HepG2 (cell line): ENCODE results near the gene ALX3. TPM values are rescaled to one million over a fixed set of nuclear protein-coding genes. Genes with fewer than 3 reads are reported as not detected.

Experiments
- ATAC-seq: fragments of 200-7000 bp; cut with Tn5 transposase; 3 replicates; pipeline ENCODE4 v1.9.1; 2020; ENCODE audit warnings: mild to moderate bottlenecking, moderate library complexity
- BruUV-seq: library from RNA; stranded (reverse); fragments of 400-500 nt; replicated peaks from 2 replicates; lab custom pipeline; 2021; lab: Mats Ljungman, UMichigan
- CTCF ChIA-PET: fragments of 300-600 bp; formaldehyde crosslinking; extraction: SDS; loops from one replicate; lab custom pipeline; 2021; ENCODE audit warnings: low total read pairs, inconsistent platforms, low intra/inter-chr PET ratio; lab: Yijun Ruan, JAX
- POLR2A ChIA-PET: fragments of 350-600 bp; sonication (Branson Sonifier 250); formaldehyde crosslinking; loops from one replicate; lab custom pipeline; 2020; ENCODE audit warnings: antibody characterized with exemption, inconsistent platforms; lab: Yijun Ruan, JAX
- DNase-seq: peaks from one replicate; pipeline ENCODE4 v3.0.0-alpha.2; 2015; ENCODE audit warnings: low spot score
- FAIRE-seq: peaks from 3 replicates; lab custom pipeline; 2011; peaks lifted over from hg19 to GRCh38; lab: Jason Lieb, UNC
- H2AFZ ChIP-seq: one replicate; pipeline ENCODE4 v1.6.1; 2011; ENCODE audit warnings: low read length, inconsistent platforms
- H3K27ac ChIP-seq: fragments of 300-600 bp; 3 replicates; pipeline ENCODE4 v1.8.0; 2011; ENCODE audit warnings: mixed run types, mild to moderate bottlenecking, mixed read lengths, low read length, inconsistent platforms; ENCODE audit not compliant: insufficient read depth; ENCODE audit errors: extremely low read length
- H3K27me3 ChIP-seq, 2 experiments: fragments of 200-600 bp in 1 of 2; 2 replicates in 1 of 2; 3 replicates in 1 of 2; pipeline versions ENCODE4 v1.6.0 to v1.8.0; 2011; ENCODE audit warnings: low read length in 2 of 2, mild to moderate bottlenecking in 2 of 2, moderate library complexity in 2 of 2, inconsistent platforms in 1 of 2; ENCODE audit not compliant: insufficient read depth in 2 of 2, control insufficient read depth in 1 of 2
- H3K36me3 ChIP-seq, 2 experiments: fragments of 200-600 bp in 1 of 2; replicated peaks in 1 of 2; 2 replicates in 1 of 2; 3 replicates in 1 of 2; pipeline versions ENCODE4 v1.5.1 to v1.8.0; 2011; ENCODE audit warnings: low read length in 2 of 2, inconsistent platforms in 1 of 2; ENCODE audit not compliant: insufficient read depth in 2 of 2, control insufficient read depth in 1 of 2
- H3K4me1 ChIP-seq: 2 replicates; pipeline ENCODE4 v1.5.1; 2012; ENCODE audit warnings: low read length, inconsistent platforms; ENCODE audit not compliant: insufficient read depth
- H3K4me2 ChIP-seq: 2 replicates; pipeline ENCODE4 v1.6.0; 2011; ENCODE audit warnings: low read depth, low read length, inconsistent platforms
- H3K4me3 ChIP-seq, 3 experiments: fragments of 200-600 bp in 1 of 3; sonication (generic), shearing (Covaris generic) in 1 of 3; replicated peaks in 1 of 3; 2 replicates each; pipeline ENCODE4 v1.5.1; 2011 to 2016; ENCODE audit warnings: low read length in 3 of 3, inconsistent platforms in 2 of 3, low read depth in 2 of 3, mild to moderate bottlenecking in 2 of 3, control low read depth in 1 of 3, mixed read lengths in 1 of 3; ENCODE audit not compliant: insufficient read depth in 1 of 3
- H3K79me2 ChIP-seq: one replicate; pipeline ENCODE4 v1.6.1; 2011; ENCODE audit warnings: low read length, inconsistent platforms; ENCODE audit not compliant: insufficient read depth
- H3K9ac ChIP-seq: 2 replicates; pipeline ENCODE4 v1.6.0; 2011; ENCODE audit warnings: mild to moderate bottlenecking, low read depth, low read length, inconsistent platforms; ENCODE audit not compliant: insufficient read depth
- H3K9me3 ChIP-seq: 2 replicates; pipeline ENCODE4 v1.5.1; 2012; ENCODE audit warnings: mild to moderate bottlenecking, low read length
- H4K20me1 ChIP-seq: 2 replicates; pipeline ENCODE4 v1.6.0; 2011; ENCODE audit warnings: inconsistent platforms, mild to moderate bottlenecking, low read length, moderate library complexity; ENCODE audit not compliant: insufficient read depth
- ARID2 ChIP-seq: sonication (generic); formaldehyde crosslinking; IDR thresholded peaks from 2 replicates; pipeline ENCODE4 v1.8.1; 2022; ENCODE audit warnings: mild to moderate bottlenecking, missing genetic modification reagents, borderline replicate concordance
- CBX1 ChIP-seq: IDR thresholded peaks from one replicate; pipeline ENCODE4 v1.6.1; 2016; ENCODE audit warnings: antibody characterized with exemption, low read depth
- CCAR2 ChIP-seq: fragments of 200-400 bp; formaldehyde crosslinking; optimal IDR thresholded peaks from 2 replicates; pipeline ENCODE3; 2018; ENCODE audit warnings: low read depth, mild to moderate bottlenecking, low read length, moderate library complexity
- FOXA3 ChIP-seq: IDR thresholded peaks from 2 replicates; pipeline ENCODE4 v1.6.1; 2016; ENCODE audit warnings: missing genetic modification reagents, missing compliant biosample characterization
- KDM5B ChIP-seq: sonication (generic); formaldehyde crosslinking; IDR thresholded peaks from 2 replicates; pipeline ENCODE4 v1.4.0; 2020; ENCODE audit warnings: missing genetic modification reagents, mild to moderate bottlenecking, borderline replicate concordance
- KLF12 ChIP-seq: sonication (generic); formaldehyde crosslinking; IDR thresholded peaks from 2 replicates; pipeline ENCODE4 v1.4.0; 2020; ENCODE audit warnings: missing genetic modification reagents, borderline replicate concordance
- PPARG ChIP-seq: conservative IDR thresholded peaks from 2 replicates; pipeline ENCODE4 v1.6.1; 2016; ENCODE audit warnings: missing biosample characterization, missing genetic modification reagents
- SOX13 ChIP-seq, 3 experiments: fragments of 450-650 bp in 1 of 3; sonication (generic) in 1 of 3; formaldehyde crosslinking in 1 of 3; IDR thresholded peaks in 2 of 3; conservative IDR thresholded peaks in 1 of 3; 2 replicates each; pipeline versions ENCODE4 v1.5.0 to v1.6.1; 2016 to 2020; ENCODE audit warnings: antibody characterized with exemption in 1 of 3, mild to moderate bottlenecking in 1 of 3, missing compliant biosample characterization in 1 of 3, missing genetic modification reagents in 1 of 3, moderate library complexity in 1 of 3
- ZNF124 ChIP-seq: sonication (generic); formaldehyde crosslinking; IDR thresholded peaks from 2 replicates; pipeline ENCODE4 v1.4.0; 2020; ENCODE audit warnings: missing genetic modification reagents
- ZNF496 ChIP-seq: sonication (generic); formaldehyde crosslinking; IDR thresholded peaks from 2 replicates; pipeline ENCODE4 v1.8.1; 2023; ENCODE audit warnings: mild to moderate bottlenecking, moderate library complexity, missing genetic modification reagents; ENCODE audit not compliant: insufficient replicate concordance
- ZNF530 ChIP-seq: sonication (generic); formaldehyde crosslinking; IDR thresholded peaks from 2 replicates; pipeline ENCODE4 v1.5.0; 2020; ENCODE audit warnings: low read depth, mild to moderate bottlenecking, missing genetic modification reagents
- ZNF605 ChIP-seq: sonication (generic); formaldehyde crosslinking; IDR thresholded peaks from 2 replicates; pipeline ENCODE4 v1.8.0; 2022; ENCODE audit warnings: mild to moderate bottlenecking, missing genetic modification reagents
- ZNF883 ChIP-seq: sonication (generic); formaldehyde crosslinking; IDR thresholded peaks from 2 replicates; pipeline ENCODE4 v1.5.1; 2020; ENCODE audit warnings: mild to moderate bottlenecking, missing genetic modification reagents; ENCODE audit errors: not compliant biosample characterization
- WGBS: methylation state at CpG from one replicate; pipeline ENCODE4 v1.1.6; 2017; ENCODE audit warnings: low lambda C conversion rate; 5-methylcytosine and 5-hydroxymethylcytosine counted together
- in situ Hi-C: cut with HindIII; loops from 2 replicates; pipeline ENCODE4 v1.10.0; 2017; ENCODE audit warnings: low pct_unique_long_range_greater_than_20kb; ENCODE audit not compliant: extremely low pct_ligation_motif_present
- intact Hi-C: fragments of 100-400 bp; cut with micrococcal nuclease; formaldehyde crosslinking; loops from one replicate; pipeline ENCODE4 v1.10.0; 2022; ENCODE audit not compliant: unreplicated experiment
- polyA plus RNA-seq, 8 experiments: library from polyadenylated mRNA; depleted of rRNA in 3 of 8; stranded (reverse) in 7 of 8; unstranded in 1 of 8; fragments of >200 nt; fragmentation: Illumina TruSeq in 4 of 8; extraction: Trizol in 4 of 8; gene quantifications; 2 replicates each; pipeline versions ENCODE4 v1.2.1 to v1.2.3, GENCODE V29; 2011 to 2016; ENCODE audit warnings: low read depth in 4 of 8, missing spikeins in 1 of 8, mixed read lengths in 1 of 8; ENCODE audit not compliant: insufficient read depth in 1 of 8
- total RNA-seq, 5 experiments: library from RNA; depleted of rRNA; stranded (reverse); fragments of >200 nt; fragmentation: Illumina TruSeq; extraction: Trizol; gene quantifications; 2 replicates each; pipeline ENCODE4 v1.2.3, GENCODE V29; 2016; ENCODE audit warnings: low read depth in 1 of 5
- TF ChIP-seq, protein P1 (sequence below): IDR thresholded peaks from 2 replicates; pipeline ENCODE4 v1.6.1; 2016; ENCODE audit warnings: missing biosample characterization, missing genetic modification reagents, low read depth
- TF ChIP-seq, protein P2 (sequence below): sonication (generic); formaldehyde crosslinking; IDR thresholded peaks from 2 replicates; pipeline ENCODE4 v1.5.0; 2020; ENCODE audit warnings: mild to moderate bottlenecking, missing genetic modification reagents
- TF ChIP-seq, protein P3 (sequence below): sonication (generic); formaldehyde crosslinking; IDR thresholded peaks from 2 replicates; pipeline ENCODE4 v1.4.0; 2020; ENCODE audit warnings: mild to moderate bottlenecking, missing genetic modification reagents, borderline replicate concordance
- TF ChIP-seq, protein P4 (sequence below): sonication (generic); formaldehyde crosslinking; IDR thresholded peaks from 2 replicates; pipeline ENCODE4 v1.4.0; 2020; ENCODE audit warnings: missing genetic modification reagents

ALX3 gene
- total and polyA plus RNA-seq, 2 of the 13 experiments (the other 11 are each of a cell fraction or from before 2014, with no cell fraction given) = not detected

DNA sequence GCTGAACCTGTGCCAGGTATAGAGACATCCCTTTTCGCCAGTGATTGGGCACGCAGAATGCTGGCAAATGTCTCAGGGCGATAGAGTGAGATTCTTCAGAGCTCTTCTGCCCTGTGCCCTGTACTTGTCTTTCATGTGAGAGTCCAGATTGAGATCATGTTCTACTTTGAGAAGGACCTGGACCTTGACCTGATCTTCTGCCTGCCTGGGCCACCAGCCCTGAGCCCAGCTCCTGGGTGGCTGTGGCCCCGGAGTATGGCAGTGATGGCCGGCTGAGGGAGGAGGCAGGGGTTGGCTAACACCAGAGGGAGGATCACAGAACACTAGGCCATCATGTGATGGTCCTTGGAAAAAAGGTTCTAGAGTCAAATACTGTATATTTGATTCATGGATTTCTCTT lies 22.2 kb downstream of the ALX3 start:
- intact Hi-C loops = no loop called here
- H3K9ac ChIP-seq = no peak overlapping the region
- WGBS = 89% methylated on average over 4 of the region's 5 CpGs
- POLR2A ChIA-PET = no interaction called here
- H3K4me2 ChIP-seq = no peak overlapping the region
- no peak for ATAC-seq
- no peak for DNase-seq
- no peak for FAIRE-seq
- no peaks in the 10 kb centered on the region for H4K20me1 ChIP-seq
- H3K9me3 ChIP-seq = no peaks in the 10 kb centered on the region
- BruUV-seq = no TSS peak
- peaks cover 43 to 78% of the 10 kb centered on the region in 2 experiments for H3K36me3 ChIP-seq
- H3K27ac ChIP-seq = no peak overlapping the region
- H3K79me2 ChIP-seq = no peaks in the 10 kb centered on the region
- H3K4me1 ChIP-seq = peaks cover 24% of the 10 kb centered on the region
- TF ChIP-seq, protein P1, sequence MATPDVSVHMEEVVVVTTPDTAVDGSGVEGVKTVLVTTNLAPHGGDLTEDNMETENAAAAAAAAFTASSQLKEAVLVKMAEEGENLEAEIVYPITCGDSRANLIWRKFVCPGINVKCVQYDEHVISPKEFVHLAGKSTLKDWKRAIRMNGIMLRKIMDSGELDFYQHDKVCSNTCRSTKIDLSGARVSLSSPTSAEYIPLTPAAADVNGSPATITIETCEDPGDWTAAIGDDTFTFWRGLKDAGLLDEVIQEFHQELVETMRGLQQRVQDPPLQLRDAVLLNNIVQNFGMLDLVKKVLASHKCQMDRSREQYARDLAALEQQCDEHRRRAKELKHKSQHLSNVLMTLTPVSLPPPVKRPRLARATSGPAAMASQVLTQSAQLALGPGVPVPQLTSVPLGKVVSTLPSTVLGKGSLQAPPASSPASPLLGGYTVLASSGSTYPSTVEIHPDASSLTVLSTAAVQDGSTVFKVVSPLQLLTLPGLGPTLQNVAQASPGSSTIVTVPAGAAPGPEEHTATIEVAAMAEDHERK = no peak
- TF ChIP-seq, protein P2, sequence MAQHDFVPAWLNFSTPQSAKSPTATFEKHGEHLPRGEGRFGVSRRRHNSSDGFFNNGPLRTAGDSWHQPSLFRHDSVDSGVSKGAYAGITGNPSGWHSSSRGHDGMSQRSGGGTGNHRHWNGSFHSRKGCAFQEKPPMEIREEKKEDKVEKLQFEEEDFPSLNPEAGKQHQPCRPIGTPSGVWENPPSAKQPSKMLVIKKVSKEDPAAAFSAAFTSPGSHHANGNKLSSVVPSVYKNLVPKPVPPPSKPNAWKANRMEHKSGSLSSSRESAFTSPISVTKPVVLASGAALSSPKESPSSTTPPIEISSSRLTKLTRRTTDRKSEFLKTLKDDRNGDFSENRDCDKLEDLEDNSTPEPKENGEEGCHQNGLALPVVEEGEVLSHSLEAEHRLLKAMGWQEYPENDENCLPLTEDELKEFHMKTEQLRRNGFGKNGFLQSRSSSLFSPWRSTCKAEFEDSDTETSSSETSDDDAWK = no peak
- TF ChIP-seq, protein P3, sequence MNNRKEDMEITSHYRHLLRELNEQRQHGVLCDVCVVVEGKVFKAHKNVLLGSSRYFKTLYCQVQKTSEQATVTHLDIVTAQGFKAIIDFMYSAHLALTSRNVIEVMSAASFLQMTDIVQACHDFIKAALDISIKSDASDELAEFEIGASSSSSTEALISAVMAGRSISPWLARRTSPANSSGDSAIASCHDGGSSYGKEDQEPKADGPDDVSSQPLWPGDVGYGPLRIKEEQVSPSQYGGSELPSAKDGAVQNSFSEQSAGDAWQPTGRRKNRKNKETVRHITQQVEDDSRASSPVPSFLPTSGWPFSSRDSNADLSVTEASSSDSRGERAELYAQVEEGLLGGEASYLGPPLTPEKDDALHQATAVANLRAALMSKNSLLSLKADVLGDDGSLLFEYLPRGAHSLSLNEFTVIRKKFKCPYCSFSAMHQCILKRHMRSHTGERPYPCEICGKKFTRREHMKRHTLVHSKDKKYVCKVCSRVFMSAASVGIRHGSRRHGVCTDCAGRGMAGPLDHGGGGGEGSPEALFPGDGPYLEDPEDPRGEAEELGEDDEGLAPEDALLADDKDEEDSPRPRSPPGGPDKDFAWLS (CRISPR knock-in tag) = no peak
- TF ChIP-seq PPARG (CRISPR knock-in tag) (no peak), ARID2 (CRISPR knock-in tag) (no peak), KLF12 (no peak), ZNF530 (no peak), KDM5B (no peak), ZNF883 (no peak), SOX13 (IDR thresholded peaks at IDR 0.05) (no peak), SOX13 (CRISPR knock-in tag; conservative IDR thresholded peaks at IDR 0.05 in 1 of 2, IDR thresholded peaks at IDR 0.05 in 1 of 2) (no peak), ZNF496 (CRISPR knock-in tag) (no peak), ZNF605 (no peak), ZNF124 (CRISPR knock-in tag) (no peak), CBX1 (no peak), CCAR2 (no peak), FOXA3 (no peak)
- TF ChIP-seq, protein P4, sequence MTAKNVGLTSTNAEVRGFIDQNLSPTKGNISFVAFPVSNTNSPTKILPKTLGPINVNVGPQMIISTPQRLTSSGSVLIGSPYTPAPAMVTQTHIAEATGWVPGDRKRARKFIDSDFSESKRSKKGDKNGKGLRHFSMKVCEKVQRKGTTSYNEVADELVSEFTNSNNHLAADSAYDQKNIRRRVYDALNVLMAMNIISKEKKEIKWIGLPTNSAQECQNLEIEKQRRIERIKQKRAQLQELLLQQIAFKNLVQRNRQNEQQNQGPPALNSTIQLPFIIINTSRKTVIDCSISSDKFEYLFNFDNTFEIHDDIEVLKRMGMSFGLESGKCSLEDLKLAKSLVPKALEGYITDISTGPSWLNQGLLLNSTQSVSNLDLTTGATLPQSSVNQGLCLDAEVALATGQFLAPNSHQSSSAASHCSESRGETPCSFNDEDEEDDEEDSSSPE = no peak
- TF ChIP-seq, all 625 proteins: peak for 0
- Histone ChIP-seq H3K27me3 (no peaks in the 10 kb centered on the region), H3K4me3 (no peak overlapping the region), H2AFZ (no peak overlapping the region)
- CTCF ChIA-PET = no interaction called here
- in situ Hi-C loops = no loop called here
